Nephron (organoid): ENCODE measurements around the gene B4GALT1.

Experiments
- H3K27ac Mint-ChIP-seq, 3 experiments: 2 replicates each; pipeline ENCODE4 v1.8.0; 2020; ENCODE audit warnings: mixed read lengths in 3 of 3, mild to moderate bottlenecking in 2 of 3, moderate library complexity in 1 of 3
- H3K27me3 Mint-ChIP-seq: 2 replicates; pipeline ENCODE4 v1.8.0; 2021; ENCODE audit warnings: low read depth, mild to moderate bottlenecking, moderate library complexity, mixed read lengths
- H3K36me3 Mint-ChIP-seq: 2 replicates; pipeline ENCODE4 v1.8.0; 2020; ENCODE audit warnings: low read depth, mixed read lengths
- H3K4me1 Mint-ChIP-seq: 2 replicates; pipeline ENCODE4 v1.8.0; 2020; ENCODE audit warnings: mixed read lengths
- H3K4me3 Mint-ChIP-seq, 3 experiments: 2 replicates each; pipeline ENCODE4 v1.8.0; 2020; ENCODE audit warnings: mild to moderate bottlenecking in 3 of 3, mixed read lengths in 3 of 3, moderate library complexity in 2 of 3
- H3K9me3 Mint-ChIP-seq: 2 replicates; pipeline ENCODE4 v1.8.0; 2020; ENCODE audit warnings: mixed read lengths
- CTCF ChIP-seq, 3 experiments: fragments of 200-600 bp; sonication (generic); IDR thresholded peaks; one replicate each; pipeline ENCODE4 v1.5.0; 2021; ENCODE audit warnings: antibody characterized with exemption in 3 of 3; ENCODE audit not compliant: unreplicated experiment in 3 of 3

The B4GALT1 gene

GRCh38 chr9:33146298-33146697 lies 20.8 kb downstream of the B4GALT1 start:
- Mint-ChIP-seq H3K27me3 (no peaks in the 10 kb centered on the region), H3K27ac (peak overlapping the region in 1 of 3 experiments; percentile 44), H3K9me3 (no peaks in the 10 kb centered on the region), H3K4me3 (no peak overlapping the region), H3K36me3 (peaks cover 4% of the 10 kb centered on the region), H3K4me1 (peaks cover 45% of the 10 kb centered on the region)
- TF ChIP-seq CTCF (IDR thresholded peaks at IDR 0.05; ENCODE audit: unreplicated experiment in 3 of 3), result no peak

GRCh38 chr9:33144551-33144950 lies 22.6 kb downstream of the B4GALT1 start:
- no peaks in the 10 kb centered on the region for H3K9me3 Mint-ChIP-seq
- TF ChIP-seq CTCF (IDR thresholded peaks at IDR 0.05; ENCODE audit: unreplicated experiment in 3 of 3), result no peak
- H3K27me3 Mint-ChIP-seq, result no peaks in the 10 kb centered on the region
- no peak overlapping the region for H3K4me3 Mint-ChIP-seq
- H3K4me1 Mint-ChIP-seq, result peaks cover 50% of the 10 kb centered on the region
- peak overlapping the region; percentile 52 to 97 (median 90) for H3K27ac Mint-ChIP-seq
- H3K36me3 Mint-ChIP-seq, result peaks cover 4% of the 10 kb centered on the region

- no peaks in the 10 kb centered on the region for H3K27me3 Mint-ChIP-seq
- TF ChIP-seq CTCF (IDR thresholded peaks at IDR 0.05; ENCODE audit: unreplicated experiment in 3 of 3), result no peak
- peak overlapping the region; percentile 89 to 97 (median 90) for H3K27ac Mint-ChIP-seq
- H3K4me3 Mint-ChIP-seq, result peak overlapping the region in 2 of 3 experiments; percentile 33
- no peaks in the 10 kb centered on the region for H3K9me3 Mint-ChIP-seq
- peaks cover 4% of the 10 kb centered on the region for H3K36me3 Mint-ChIP-seq
- H3K4me1 Mint-ChIP-seq, result peaks cover 55% of the 10 kb centered on the region
Measured at GRCh38 chr9:33143241-33143661, 23.9 kb downstream of the B4GALT1 start.

GRCh38 chr9:33142535-33142934 lies 24.6 kb downstream of the B4GALT1 start:
- Mint-ChIP-seq H3K4me1 (peaks cover 54% of the 10 kb centered on the region), H3K36me3 (peaks cover 3% of the 10 kb centered on the region), H3K27ac (peak overlapping the region; percentile 53 to 95 (median 70)), H3K9me3 (no peaks in the 10 kb centered on the region), H3K4me3 (peak overlapping the region in 1 of 3 experiments; percentile 7), H3K27me3 (no peaks in the 10 kb centered on the region)
- TF ChIP-seq CTCF (IDR thresholded peaks at IDR 0.05; ENCODE audit: unreplicated experiment in 3 of 3), result no peak

GRCh38 chr9:33140401-33141360 lies 26.5 kb downstream of the B4GALT1 start:
- no peaks in the 10 kb centered on the region for H3K27me3 Mint-ChIP-seq
- peak overlapping the region; percentile 32 to 71 (median 37) for H3K4me3 Mint-ChIP-seq
- H3K9me3 Mint-ChIP-seq, result no peaks in the 10 kb centered on the region
- no peaks in the 10 kb centered on the region for H3K36me3 Mint-ChIP-seq
- no peak for TF ChIP-seq CTCF (IDR thresholded peaks at IDR 0.05; ENCODE audit: unreplicated experiment in 3 of 3)
- H3K4me1 Mint-ChIP-seq, result peaks cover 65% of the 10 kb centered on the region
- H3K27ac Mint-ChIP-seq, result peak overlapping the region; percentile 95 to 96 (median 96)
